Measurements from ENCODE around the gene NEK2.
A peak's percentile ranks its signal among the peaks of the same experiment; 100 is the strongest.

The NEK2 gene

GRCh38 chr1:211660718-211661222 is 14.7 kb downstream of the NEK2 start:
- Histone ChIP-seq H3K27ac (ENCODE audit: low read depth, low read length) (no peak overlapping the region), H3K9me2 (replicated peaks; ENCODE audit: insufficient read depth, low read length) (no peaks in the 10 kb centered on the region), H3F3A (ENCODE audit: insufficient read depth) (no peaks in the 10 kb centered on the region), H3K4me2 (ENCODE audit: low read depth, low read length, poor library complexity, severe bottlenecking) (no peak overlapping the region), H3K36me3 (ENCODE audit: low read length) (peaks cover 19% of the 10 kb centered on the region; the same call in 1 of the 2 replicates), H3K4me3 (ENCODE audit: insufficient read depth, low read length, poor library complexity, severe bottlenecking) (no peak overlapping the region), H2AFZ (ENCODE audit: low read depth, low read length, severe bottlenecking) (no peak overlapping the region), H3K9me3 (ENCODE audit: insufficient read depth, low read length) (no peaks in the 10 kb centered on the region), H3K79me2 (ENCODE audit: insufficient read depth, low read length) (no peaks in the 10 kb centered on the region), H3K27me3 (ENCODE audit: low read length) (no peaks in the 10 kb centered on the region), H4K20me1 (ENCODE audit: low read depth, low read length) (no peaks in the 10 kb centered on the region), H3K9ac (ENCODE audit: low read length) (no peak overlapping the region)
- TF ChIP-seq EZH2phosphoT487 (conservative IDR thresholded peaks at IDR 0.05; ENCODE audit: low read length) (no peak), CTCF (IDR thresholded peaks at IDR 0.05; ENCODE audit: insufficient read depth, low read length, poor library complexity, severe bottlenecking) (no peak)

- no peaks in the 10 kb centered on the region for H3K9me3 ChIP-seq (ENCODE audit: insufficient read depth, low read length)
- no peaks in the 10 kb centered on the region for H3K79me2 ChIP-seq (ENCODE audit: insufficient read depth, low read length)
- H3K27ac ChIP-seq (ENCODE audit: low read depth, low read length) = no peak overlapping the region
- H2AFZ ChIP-seq (ENCODE audit: low read depth, low read length, severe bottlenecking) = no peak overlapping the region
- TF ChIP-seq CTCF (IDR thresholded peaks at IDR 0.05; ENCODE audit: insufficient read depth, low read length, poor library complexity, severe bottlenecking) (no peak), EZH2phosphoT487 (conservative IDR thresholded peaks at IDR 0.05; ENCODE audit: low read length) (no peak)
- no peaks in the 10 kb centered on the region for H3F3A ChIP-seq (ENCODE audit: insufficient read depth)
- no peaks in the 10 kb centered on the region for H3K27me3 ChIP-seq (ENCODE audit: low read length)
- no peak overlapping the region for H3K9ac ChIP-seq (ENCODE audit: low read length)
- H3K4me2 ChIP-seq (ENCODE audit: low read depth, low read length, poor library complexity, severe bottlenecking) = no peak overlapping the region
- no peaks in the 10 kb centered on the region for H3K9me2 ChIP-seq (replicated peaks; ENCODE audit: insufficient read depth, low read length)
- H3K4me3 ChIP-seq (ENCODE audit: insufficient read depth, low read length, poor library complexity, severe bottlenecking) = no peak overlapping the region
- no peaks in the 10 kb centered on the region for H4K20me1 ChIP-seq (ENCODE audit: low read depth, low read length)
- H3K36me3 ChIP-seq (ENCODE audit: low read length) = no peaks in the 10 kb centered on the region
Observed at GRCh38 chr1:211656728-211657127, 18.7 kb downstream of the NEK2 start.

- no peak overlapping the region for H3K27ac ChIP-seq (ENCODE audit: low read depth, low read length)
- H3K9ac ChIP-seq (ENCODE audit: low read length) = no peak overlapping the region
- H3K9me2 ChIP-seq (replicated peaks; ENCODE audit: insufficient read depth, low read length) = no peaks in the 10 kb centered on the region
- no peak overlapping the region for H3K4me3 ChIP-seq (ENCODE audit: insufficient read depth, low read length, poor library complexity, severe bottlenecking)
- H3K36me3 ChIP-seq (ENCODE audit: low read length) = no peaks in the 10 kb centered on the region
- no peak overlapping the region for H2AFZ ChIP-seq (ENCODE audit: low read depth, low read length, severe bottlenecking)
- H3K79me2 ChIP-seq (ENCODE audit: insufficient read depth, low read length) = no peaks in the 10 kb centered on the region
- H4K20me1 ChIP-seq (ENCODE audit: low read depth, low read length) = no peaks in the 10 kb centered on the region
- no peaks in the 10 kb centered on the region for H3F3A ChIP-seq (ENCODE audit: insufficient read depth)
- H3K4me2 ChIP-seq (ENCODE audit: low read depth, low read length, poor library complexity, severe bottlenecking) = no peak overlapping the region
- peak; percentile 76 for TF ChIP-seq CTCF (IDR thresholded peaks at IDR 0.05; ENCODE audit: insufficient read depth, low read length, poor library complexity, severe bottlenecking)
- TF ChIP-seq EZH2phosphoT487 (conservative IDR thresholded peaks at IDR 0.05; ENCODE audit: low read length) = no peak
- H3K9me3 ChIP-seq (ENCODE audit: insufficient read depth, low read length) = no peaks in the 10 kb centered on the region
- H3K27me3 ChIP-seq (ENCODE audit: low read length) = no peaks in the 10 kb centered on the region
Observed at GRCh38 chr1:211654838-211655787, 20.3 kb downstream of the NEK2 start.

All from SU-DHL-6 (cell line).